ENCODE data around the gene EIF4G1.
A peak's percentile ranks its signal among the peaks of the same experiment; 100 is the strongest.

The EIF4G1 gene

DNA sequence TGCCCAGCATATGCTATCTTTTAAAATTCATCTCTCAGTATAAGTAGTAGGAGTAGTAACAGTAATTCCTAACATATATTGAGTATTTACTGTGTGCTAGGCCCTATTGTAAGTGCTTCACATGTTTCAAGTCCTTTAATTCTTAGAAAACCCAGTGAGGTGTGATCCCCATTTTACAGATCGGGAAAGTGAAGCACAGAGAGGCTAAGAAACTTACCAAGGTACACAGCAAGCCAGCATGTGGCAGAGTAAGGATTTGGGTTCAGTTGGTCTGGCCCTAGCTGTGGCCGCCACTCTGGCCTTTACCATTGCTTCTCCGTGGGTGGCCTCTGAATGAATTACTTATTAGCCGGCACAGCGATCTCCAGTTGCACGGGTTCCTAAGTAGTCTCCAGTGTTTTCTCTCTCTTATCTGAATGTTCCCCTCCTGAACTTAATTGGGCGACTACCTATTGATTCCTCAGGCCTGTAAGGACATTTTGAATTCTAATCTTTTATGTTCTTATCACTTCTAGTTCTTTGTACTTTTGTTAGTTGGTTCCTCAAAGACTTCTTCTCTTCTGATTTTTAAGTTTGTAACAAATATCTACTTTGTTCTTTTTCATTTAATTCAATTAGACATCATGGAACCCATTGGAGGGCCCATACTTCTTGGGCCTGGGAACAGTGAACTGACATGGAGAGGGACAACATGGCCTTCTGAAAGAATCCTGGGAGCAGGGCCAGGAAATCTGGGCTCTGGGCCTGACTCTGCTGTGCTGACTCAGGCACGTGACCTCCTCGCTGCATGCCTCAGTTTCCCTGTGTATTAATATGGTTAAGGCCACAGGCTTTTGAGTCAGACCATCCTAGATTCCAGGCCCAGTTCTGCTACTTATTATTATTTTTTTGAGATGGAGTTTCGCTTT is 35.4 kb downstream of the EIF4G1 start:
- no peak overlapping the region for H3K27ac ChIP-seq
- no peak for DNase-seq (ENCODE audit: low read depth, low spot score)

DNA sequence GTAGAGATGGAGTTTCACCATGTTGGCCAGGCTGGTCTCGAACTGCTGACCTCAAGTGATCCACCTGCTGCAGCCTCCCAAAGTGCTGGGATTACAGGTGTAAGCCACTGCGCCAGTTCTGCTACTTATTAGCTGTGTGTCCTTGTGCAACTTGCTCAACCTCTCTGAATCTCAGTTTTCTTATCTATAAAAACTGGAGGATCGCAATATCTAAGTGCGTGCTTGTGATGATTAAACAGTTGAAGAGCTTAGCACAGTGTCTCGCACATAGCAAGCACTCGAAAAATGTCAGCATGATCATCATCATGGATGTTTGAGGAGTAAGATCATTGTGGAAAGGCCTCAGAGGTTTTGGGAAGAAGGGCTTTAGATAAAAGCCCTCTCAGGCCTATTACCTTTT is 36.2 kb downstream of the EIF4G1 start:
- no peak for DNase-seq (ENCODE audit: low read depth, low spot score)
- H3K27ac ChIP-seq, result no peak overlapping the region

GRCh38 chr3:184351511-184352148 is 37.2 kb downstream of the EIF4G1 start:
- no peak overlapping the region for H3K27ac ChIP-seq
- DNase-seq (ENCODE audit: low read depth, low spot score), result no peak

DNA sequence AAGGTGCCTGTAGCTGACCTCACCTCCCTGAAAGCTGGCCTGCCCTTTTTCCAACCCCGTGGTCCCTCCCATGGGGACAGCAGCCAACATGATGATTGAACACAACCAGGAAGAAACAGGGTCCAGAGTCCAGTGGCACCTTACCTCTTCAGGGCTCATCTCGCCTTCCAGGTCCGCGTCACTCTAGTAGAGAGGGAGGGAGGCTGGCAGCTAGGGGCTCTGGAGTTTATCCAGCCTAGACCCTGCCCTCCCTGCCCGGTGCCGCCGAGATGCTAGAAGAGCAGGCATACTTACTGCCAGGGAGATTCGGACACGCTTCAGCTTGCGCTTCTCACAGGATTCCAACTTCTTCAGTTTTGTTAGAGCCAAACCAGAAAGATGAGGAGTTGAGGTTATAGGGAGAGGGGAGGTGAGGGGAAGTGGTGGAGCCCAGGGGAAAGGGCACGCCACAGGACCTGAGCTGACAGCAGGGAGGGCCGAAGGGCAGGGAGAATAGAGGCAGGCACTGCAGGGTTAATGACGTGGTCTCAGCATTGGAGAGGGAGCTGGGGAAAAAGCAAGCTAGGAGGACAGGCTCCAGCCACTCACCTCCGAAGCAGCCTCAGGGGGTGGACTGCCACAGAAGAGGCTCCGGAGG is 37.9 kb downstream of the EIF4G1 start:
- H3K27ac ChIP-seq, result no peak overlapping the region
- DNase-seq (ENCODE audit: low read depth, low spot score), result no peak

DNA sequence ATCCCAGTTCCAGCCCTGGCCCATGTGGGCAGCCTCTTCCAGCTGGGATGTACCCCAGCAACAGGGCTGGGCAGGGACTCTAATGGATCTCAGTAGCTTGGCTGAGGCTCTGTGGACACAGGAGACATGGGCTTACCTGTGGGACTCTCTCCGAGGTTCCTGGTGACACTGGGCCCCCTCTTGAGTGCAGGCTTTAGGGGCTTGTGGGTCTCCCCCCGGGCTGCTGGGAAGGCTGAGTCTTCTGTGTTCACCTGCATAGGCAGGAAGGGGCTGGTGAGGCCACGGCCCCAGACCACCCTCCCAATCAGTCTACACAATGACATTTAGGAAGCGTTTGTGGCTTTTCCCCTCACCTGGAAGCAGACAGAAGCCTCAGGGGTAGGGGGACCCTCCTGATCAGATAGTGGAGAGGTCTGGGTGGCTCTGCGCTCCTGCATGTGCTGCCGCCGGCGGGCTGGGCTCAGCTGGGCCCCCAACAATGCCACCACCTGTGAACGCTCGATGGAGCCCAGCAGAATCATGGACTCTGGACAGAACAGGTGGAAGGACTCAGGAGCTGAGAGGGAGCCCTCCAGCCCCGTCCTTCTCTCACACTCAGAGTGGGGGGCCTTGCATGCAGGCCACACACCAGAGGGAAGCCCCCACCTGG is 38.6 kb downstream of the EIF4G1 start:
- DNase-seq (ENCODE audit: low read depth, low spot score), result no peak
- no peak overlapping the region for H3K27ac ChIP-seq

DNA sequence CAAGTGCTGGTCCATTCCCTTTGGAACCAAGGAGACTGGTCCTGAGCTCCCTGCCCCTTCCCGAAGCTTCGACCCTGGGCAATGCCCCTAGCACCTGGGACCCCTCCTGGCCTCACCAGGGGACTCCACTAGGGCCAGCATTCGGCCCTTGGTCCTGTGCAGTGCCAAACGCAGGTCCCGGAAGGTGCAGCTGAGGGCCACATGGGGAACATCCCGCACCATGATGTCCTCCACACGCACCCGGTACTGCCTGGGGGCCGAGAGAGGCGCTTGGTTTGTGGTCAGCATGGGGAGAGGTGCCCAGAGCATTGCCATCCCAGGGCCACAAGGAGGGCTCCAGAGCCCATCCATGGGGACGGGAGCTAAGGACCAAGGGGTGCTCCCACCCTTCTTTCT is 39.1 kb downstream of the EIF4G1 start:
- DNase-seq (ENCODE audit: low read depth, low spot score), result no peak
- H3K27ac ChIP-seq, result no peak overlapping the region

DNA sequence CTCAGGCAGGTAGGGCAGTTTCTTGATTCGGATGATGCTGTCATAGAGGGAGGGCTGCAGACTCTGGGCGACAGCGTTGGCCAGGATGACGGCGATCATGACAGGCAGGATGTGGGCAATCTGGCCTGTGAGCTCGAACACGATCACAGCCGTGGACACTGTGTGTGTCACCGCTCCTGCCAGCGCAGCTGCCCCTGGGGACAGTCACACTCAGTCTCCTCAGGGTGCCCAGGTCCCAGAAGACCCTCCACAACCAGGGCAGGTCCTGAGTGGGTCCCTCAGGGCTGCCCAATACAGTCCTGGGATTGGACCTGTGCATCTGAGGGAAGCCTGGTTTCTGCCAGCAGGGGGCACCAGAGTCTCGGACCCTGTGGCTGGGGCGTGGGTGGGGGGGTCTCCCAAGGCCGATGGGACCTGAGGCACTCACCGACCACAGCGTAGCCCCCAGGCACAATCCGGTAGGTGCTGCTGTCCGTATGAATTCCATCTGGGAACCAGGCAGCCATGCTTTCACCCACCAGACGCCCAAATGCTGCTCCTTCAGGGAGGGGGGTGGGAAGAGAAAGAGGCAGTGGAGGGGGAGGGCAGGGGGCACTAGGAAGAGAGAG is 39.8 kb downstream of the EIF4G1 start:
- DNase-seq (ENCODE audit: low read depth, low spot score), result no peak
- H3K27ac ChIP-seq, result no peak overlapping the region

DNA sequence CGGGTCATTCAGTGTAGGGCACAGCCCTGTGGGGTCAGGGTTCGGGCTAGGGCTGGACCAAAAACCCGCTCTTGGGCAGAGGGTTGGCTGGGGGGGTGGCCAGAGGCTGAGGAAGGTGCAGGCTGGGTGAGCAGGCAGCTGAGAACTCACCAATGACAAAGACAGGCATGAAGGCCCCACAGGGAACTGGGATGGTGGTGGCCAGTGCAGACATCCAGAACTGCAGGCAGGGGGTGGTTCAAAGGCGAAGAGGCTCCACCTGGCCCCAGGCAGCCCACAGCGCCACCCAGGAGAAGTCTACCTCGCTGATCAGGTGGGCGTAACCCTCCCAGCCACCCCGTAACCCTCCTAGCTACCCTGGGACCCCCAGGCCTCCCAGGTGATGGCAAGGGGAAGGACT is 40.3 kb downstream of the EIF4G1 start:
- no peak for DNase-seq (ENCODE audit: low read depth, low spot score)

DNA sequence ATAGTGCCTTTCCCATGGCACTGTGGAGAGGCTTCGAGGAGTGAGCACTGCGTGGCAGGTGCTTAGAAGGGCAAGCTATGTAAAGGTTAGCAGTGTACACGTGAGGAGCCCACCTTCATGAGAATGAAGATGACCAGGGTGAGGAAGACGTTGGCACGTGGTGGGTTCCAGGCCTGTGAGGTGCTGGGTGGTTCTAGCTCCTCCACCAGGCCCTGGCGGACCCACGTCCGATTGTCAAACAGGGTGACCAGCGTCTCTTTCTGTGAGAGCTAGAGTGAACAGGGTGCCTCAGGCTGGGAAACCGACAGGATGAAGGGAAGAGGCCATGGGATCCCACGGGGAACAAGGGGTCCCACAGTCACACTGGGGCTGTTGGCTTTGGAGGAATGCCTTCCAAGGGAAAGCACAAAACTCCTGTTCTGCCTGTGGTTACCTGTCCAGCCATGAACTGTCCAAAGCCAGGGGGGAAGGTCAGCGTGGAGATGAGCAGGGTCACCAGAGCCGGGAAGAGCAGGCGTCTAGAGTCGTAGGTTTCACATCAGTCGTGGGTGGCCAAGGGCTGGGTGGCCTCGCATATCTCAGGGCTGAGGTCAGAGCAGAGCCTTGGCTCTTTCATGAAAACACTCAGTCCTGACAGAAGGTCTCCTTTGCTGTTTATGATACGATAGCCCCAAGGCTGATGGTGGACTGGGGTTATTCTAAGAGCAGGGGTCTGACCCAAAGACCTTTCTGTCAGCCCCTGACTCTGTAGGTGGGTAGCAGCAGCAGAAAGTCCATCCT is 41.0 kb downstream of the EIF4G1 start:
- no peak overlapping the region for H3K27ac ChIP-seq
- DNase-seq (ENCODE audit: low read depth, low spot score), result no peak

More for the DNA sequence above, 40.3 kb downstream of the EIF4G1 start:
- H3K27ac ChIP-seq, result no peak overlapping the region

DNA sequence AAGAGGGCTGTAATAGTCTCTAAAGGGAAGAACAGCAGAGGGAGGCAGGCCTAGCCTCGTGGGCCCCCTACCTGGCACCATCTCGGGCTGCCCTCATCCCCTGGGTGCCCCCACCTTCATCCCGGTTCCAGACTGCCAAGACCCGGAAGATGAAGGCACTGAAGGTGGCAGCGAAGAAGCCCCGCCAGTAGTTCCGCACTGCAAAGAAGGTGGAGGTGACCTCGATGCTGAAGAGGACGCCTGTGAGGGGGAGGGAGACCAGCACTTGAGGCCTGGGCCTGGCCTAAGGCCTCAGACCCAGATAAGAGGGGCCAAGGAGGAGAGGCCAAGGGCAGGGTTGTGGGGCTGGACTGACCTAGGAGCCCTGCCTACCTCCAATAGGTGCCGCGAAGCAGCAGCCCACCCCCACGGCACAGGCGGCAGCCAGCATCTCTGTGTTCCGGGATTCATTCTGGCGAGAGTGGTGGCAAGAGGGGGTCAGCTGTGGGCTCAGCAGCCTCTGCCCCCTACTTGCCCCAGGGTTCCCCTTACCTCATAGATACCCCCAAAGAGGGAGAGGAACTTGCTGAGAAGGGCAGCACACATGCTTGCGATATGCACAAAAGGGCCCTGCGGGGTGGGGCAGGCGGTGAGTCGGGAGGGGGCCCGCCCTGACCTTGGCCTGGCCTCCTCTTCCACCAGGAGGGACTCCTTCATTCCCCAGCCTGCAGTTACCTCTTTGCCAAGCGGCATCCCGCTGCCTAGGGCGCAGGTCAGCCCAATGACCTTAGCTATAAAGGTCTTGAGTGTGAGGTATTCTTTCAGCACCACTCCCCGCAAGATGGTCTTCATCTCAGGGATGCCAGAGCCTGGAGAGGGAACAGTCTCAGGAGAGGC is 43.1 kb downstream of the EIF4G1 start:
- no peak for DNase-seq (ENCODE audit: low read depth, low spot score)
- no peak overlapping the region for H3K27ac ChIP-seq

- H3K27ac ChIP-seq, result no peak overlapping the region
- DNase-seq (ENCODE audit: low read depth, low spot score), result no peak
Measured at GRCh38 chr3:184358124-184358767, 43.8 kb downstream of the EIF4G1 start.

GRCh38 chr3:184358921-184359350 is 44.5 kb downstream of the EIF4G1 start:
- DNase-seq (ENCODE audit: low read depth, low spot score), result no peak
- H3K27ac ChIP-seq, result no peak overlapping the region

DNA sequence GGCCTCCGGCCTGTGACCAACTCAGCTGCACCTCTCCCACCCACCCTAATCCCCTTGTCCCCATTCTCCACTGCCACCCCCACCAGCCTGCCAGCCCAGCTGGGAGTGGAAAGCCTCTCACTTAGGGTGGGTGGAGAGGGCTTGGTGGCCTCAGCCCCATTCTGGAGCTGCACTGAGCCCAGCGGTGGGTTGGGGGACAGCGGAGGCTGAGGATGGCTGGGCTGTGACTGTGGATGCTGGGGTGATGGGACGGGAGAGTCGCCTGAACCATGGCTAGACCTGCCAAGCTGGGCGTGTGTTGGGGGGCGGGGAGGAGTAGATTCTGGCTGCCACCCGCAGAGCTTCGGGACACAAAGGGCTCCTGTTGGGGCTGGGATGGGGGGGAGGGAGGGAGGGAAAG is 45.2 kb downstream of the EIF4G1 start:
- no peak for DNase-seq (ENCODE audit: low read depth, low spot score)
- no peak overlapping the region for H3K27ac ChIP-seq

DNA sequence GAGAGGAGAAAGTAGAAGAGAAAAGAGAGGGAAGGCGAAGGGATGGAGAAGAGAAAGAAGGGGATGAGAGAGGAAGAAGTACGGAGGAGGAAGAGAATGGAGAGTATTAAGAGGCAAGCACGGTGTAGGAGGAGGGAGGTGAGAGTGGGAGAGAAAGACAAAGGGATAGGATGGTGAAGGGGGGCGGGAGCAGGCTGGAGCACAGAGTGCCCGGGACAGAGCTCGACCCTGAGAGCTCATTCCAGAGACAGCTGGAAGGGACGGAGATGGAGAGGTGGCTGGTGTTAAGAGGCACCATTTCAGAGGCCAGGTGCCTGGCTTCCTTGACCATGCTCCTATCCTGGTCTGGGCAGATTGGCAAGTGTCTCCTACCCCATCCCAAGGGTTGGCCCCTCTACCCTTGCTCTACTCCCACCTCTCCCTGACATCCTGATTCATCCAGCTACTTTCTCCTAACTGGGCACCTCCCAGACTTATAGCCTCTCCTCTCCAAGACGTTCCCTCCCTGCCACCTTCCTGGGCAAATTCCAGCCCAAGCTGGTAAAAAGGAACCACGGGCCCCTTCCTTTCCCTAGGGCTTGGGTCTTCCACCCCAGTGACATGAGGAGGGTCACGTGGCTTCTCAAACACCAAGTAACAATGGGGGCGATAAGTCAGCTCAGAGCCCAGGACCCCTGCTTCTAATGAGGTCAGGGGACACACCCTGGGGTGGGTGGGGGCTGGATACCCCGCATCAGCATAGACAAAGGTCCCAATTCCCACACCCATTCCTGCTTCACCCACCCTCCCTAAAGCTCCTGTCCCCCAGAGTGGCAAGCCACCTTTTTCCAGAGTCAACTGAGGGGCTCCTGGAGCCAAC is 45.9 kb downstream of the EIF4G1 start:
- H3K27ac ChIP-seq, result no peak overlapping the region
- DNase-seq (ENCODE audit: low read depth, low spot score), result no peak

DNA sequence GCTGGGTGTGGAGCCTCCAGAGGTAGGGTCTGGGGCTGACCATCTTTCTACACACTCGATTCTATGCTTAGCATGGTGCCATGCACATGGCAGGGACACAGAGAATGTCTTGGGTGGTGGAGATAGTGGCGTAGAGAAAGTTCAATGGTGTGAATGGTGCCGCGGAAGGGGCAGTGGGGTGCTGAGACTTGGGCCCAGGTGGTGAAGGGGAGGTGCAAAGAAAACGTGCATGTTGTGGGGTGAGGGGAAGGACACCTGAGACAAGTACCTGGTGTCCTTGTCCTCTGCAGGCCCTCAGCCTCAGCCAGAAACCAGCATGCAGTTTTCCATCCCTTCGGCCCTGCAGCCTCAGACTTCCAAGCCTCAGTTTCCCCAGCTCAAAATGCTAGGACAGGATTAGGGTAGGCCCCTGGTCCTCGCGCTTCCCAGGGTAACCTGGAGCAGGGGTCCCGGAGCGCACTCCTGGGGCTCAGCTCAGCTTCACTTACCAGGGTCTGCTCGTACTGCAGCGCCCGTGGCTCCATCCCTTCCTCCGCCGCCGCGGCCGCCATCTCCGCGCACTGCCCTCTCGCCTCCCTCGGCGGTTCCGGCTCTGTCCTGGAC is 46.6 kb downstream of the EIF4G1 start:
- DNase-seq (ENCODE audit: low read depth, low spot score), result no peak
- peak overlapping the region; percentile 97 for H3K27ac ChIP-seq

DNA sequence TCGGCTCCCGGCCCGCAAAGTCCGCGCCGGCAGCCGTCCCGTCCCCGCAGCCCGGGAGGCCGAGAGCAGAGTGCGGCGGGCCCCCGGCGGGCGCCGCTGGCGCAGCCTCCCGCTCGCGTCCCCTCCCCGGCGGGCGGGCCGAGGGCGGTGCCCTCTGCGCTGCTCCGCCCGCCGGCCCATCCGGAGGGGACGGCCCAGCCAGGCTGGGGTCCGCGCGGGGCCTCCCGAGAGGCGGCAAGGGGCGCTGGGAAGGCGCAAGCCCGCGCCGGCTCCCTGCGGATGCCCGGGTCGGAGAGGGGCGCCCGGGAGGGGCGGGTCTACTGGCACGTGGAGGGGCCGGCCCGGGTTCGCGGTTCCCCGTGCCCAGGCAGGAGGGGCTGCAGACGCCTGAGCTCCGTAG is 47.1 kb downstream of the EIF4G1 start, which contains the start of the genes CLCN2 and POLR2H:
Gene CLCN2 (minus strand): TSS at position 74 of the 400 bp plus-strand sequence. CDS start 126 bp downstream, outside the sequence.
Gene POLR2H (plus strand): TSS at position 179 of the 400 bp plus-strand sequence. CDS start 1,783 bp downstream, outside the sequence.
- no peak for DNase-seq (ENCODE audit: low read depth, low spot score)
- H3K27ac ChIP-seq, result peak within 1 kb of the TSS; percentile 97

Data from epithelial cell of prostate (primary cell).